ENCODE data around the gene ISCA2.
A peak's percentile ranks its signal among the peaks of the same experiment; 100 is the strongest.

Gene ISCA2

GRCh38 chr14:74495356-74495755 is 1.8 kb downstream of the ISCA2 start:
- H3K9me3 ChIP-seq (ENCODE audit: control insufficient read depth, low read length): no peaks in the 10 kb centered on the region
- H3K4me1 ChIP-seq (ENCODE audit: control insufficient read depth, insufficient read depth, low read depth, low read length): peaks cover 9% of the 10 kb centered on the region
- H3K36me3 ChIP-seq (ENCODE audit: control insufficient read depth in 1 of 2, insufficient read depth in 2 of 2, low read depth in 1 of 2, low read length in 2 of 2): peaks cover 3 to 43% of the 10 kb centered on the region in 2 experiments
- H3K27ac ChIP-seq (ENCODE audit: low read length, poor library complexity, severe bottlenecking): no peak overlapping the region
- H4K8ac ChIP-seq (ENCODE audit: low read length): no peak overlapping the region
- H3K23ac ChIP-seq (ENCODE audit: low read length in 2 of 2): no peak overlapping the region
- no peak overlapping the region for H2BK12ac ChIP-seq (ENCODE audit: low read length in 2 of 2)
- no peak overlapping the region for H4K91ac ChIP-seq (ENCODE audit: low read length)
- no peak overlapping the region for H3K18ac ChIP-seq (ENCODE audit: low read depth in 1 of 2, low read length in 2 of 2)
- H3K14ac ChIP-seq (ENCODE audit: low read length in 2 of 2): no peak overlapping the region
- no peak overlapping the region for H2AFZ ChIP-seq (ENCODE audit: low read depth, low read length)
- no peak overlapping the region for H2BK5ac ChIP-seq (ENCODE audit: low read depth, low read length, poor library complexity, severe bottlenecking)
- H3K4me3 ChIP-seq (ENCODE audit: insufficient read depth in 1 of 2, low read depth in 1 of 2, low read length in 2 of 2): peak overlapping the region in 1 of 2 experiments; percentile 97
- peaks cover 24% of the 10 kb centered on the region for H3K79me1 ChIP-seq (replicated peaks; ENCODE audit: low read length, poor library complexity, severe bottlenecking)
- H3K4me2 ChIP-seq (ENCODE audit: low read length, poor library complexity, severe bottlenecking): no peak overlapping the region
- peak; percentile 42 for DNase-seq
- H2AK5ac ChIP-seq (ENCODE audit: low read length, severe bottlenecking): no peak overlapping the region
- peak overlapping the region; percentile 16 for H3K9ac ChIP-seq (ENCODE audit: low read length)
- no peak overlapping the region for H3K4ac ChIP-seq (ENCODE audit: low read depth in 1 of 2, low read length in 2 of 2)
- no peaks in the 10 kb centered on the region for H3K27me3 ChIP-seq (ENCODE audit: control insufficient read depth in 1 of 2, insufficient read depth in 1 of 2, low read length in 2 of 2)
- H2BK15ac ChIP-seq (ENCODE audit: low read depth, poor library complexity, severe bottlenecking): no peak overlapping the region
- no peak overlapping the region for H2BK120ac ChIP-seq (ENCODE audit: low read depth, low read length)
- 27% methylated on average over 2 of the region's 2 CpGs for WGBS

DNA sequence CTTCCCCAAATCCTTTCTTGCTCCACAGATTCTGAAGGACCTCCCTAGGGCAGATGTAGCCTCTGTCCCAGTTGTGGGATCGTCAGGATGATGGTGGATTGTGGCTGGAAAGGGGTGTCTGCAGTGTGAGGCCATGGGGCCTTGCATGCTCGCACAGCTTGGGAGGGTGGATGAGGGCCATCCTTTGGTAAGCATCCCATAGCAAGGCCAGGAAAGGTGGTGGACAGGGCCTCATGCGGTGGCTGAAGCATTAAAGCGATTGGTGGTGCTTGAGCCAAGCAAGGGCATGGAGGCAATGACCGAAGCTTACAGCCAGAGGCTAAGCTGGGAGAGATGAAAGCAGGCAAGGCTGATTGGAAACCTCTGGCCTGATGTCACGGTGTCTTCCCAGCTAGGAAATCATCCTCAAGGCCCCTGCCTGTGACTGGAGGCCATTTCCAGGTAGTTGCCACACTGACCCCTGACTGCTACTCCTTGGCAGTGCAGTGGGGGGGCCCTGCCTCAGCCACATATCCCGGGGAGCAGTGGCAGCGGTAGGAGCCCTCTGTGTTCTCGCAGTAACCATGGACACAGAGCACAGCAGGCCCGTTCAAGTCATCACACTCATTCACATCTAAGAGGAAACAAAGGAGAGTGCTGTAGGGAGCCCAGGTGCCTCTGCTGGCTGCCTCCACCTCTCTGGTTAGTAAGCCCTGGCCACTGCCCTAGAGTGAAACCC is 7.0 kb downstream of the ISCA2 start:
- Histone ChIP-seq H3K9me3 (ENCODE audit: control insufficient read depth, low read length) (no peaks in the 10 kb centered on the region), H3K9ac (ENCODE audit: low read length) (peak overlapping the region; percentile 20), H3K27me3 (ENCODE audit: control insufficient read depth in 1 of 2, insufficient read depth in 1 of 2, low read length in 2 of 2) (no peaks in the 10 kb centered on the region), H4K8ac (ENCODE audit: low read length) (peak overlapping the region; percentile 53), H2AK5ac (ENCODE audit: low read length, severe bottlenecking) (no peak overlapping the region), H3K79me1 (replicated peaks; ENCODE audit: low read length, poor library complexity, severe bottlenecking) (peaks cover 19% of the 10 kb centered on the region), H3K36me3 (ENCODE audit: control insufficient read depth in 1 of 2, insufficient read depth in 2 of 2, low read depth in 1 of 2, low read length in 2 of 2) (peaks cover 55 to 85% of the 10 kb centered on the region in 2 experiments), H3K27ac (ENCODE audit: low read length, poor library complexity, severe bottlenecking) (peak overlapping the region; percentile 22), H2BK5ac (ENCODE audit: low read depth, low read length, poor library complexity, severe bottlenecking) (no peak overlapping the region), H3K4me1 (ENCODE audit: control insufficient read depth, insufficient read depth, low read depth, low read length) (peaks cover 4% of the 10 kb centered on the region), H3K23ac (ENCODE audit: low read length in 2 of 2) (no peak overlapping the region), H3K4me2 (ENCODE audit: low read length, poor library complexity, severe bottlenecking) (no peak overlapping the region), H3K4me3 (ENCODE audit: insufficient read depth in 1 of 2, low read depth in 1 of 2, low read length in 2 of 2) (no peak overlapping the region), H2BK12ac (ENCODE audit: low read length in 2 of 2) (peak overlapping the region in 1 of 2 experiments; percentile 23), H3K4ac (ENCODE audit: low read depth in 1 of 2, low read length in 2 of 2) (no peak overlapping the region), H3K14ac (ENCODE audit: low read length in 2 of 2) (no peak overlapping the region), H4K91ac (ENCODE audit: low read length) (peak overlapping the region; percentile 14), H2BK15ac (ENCODE audit: low read depth, poor library complexity, severe bottlenecking) (no peak overlapping the region), H2BK120ac (ENCODE audit: low read depth, low read length) (no peak overlapping the region), H2AFZ (ENCODE audit: low read depth, low read length) (no peak overlapping the region), H3K18ac (ENCODE audit: low read depth in 1 of 2, low read length in 2 of 2) (no peak overlapping the region)
- DNase-seq: no peak
- WGBS: 82% methylated on average over 10 of the region's 10 CpGs

DNA sequence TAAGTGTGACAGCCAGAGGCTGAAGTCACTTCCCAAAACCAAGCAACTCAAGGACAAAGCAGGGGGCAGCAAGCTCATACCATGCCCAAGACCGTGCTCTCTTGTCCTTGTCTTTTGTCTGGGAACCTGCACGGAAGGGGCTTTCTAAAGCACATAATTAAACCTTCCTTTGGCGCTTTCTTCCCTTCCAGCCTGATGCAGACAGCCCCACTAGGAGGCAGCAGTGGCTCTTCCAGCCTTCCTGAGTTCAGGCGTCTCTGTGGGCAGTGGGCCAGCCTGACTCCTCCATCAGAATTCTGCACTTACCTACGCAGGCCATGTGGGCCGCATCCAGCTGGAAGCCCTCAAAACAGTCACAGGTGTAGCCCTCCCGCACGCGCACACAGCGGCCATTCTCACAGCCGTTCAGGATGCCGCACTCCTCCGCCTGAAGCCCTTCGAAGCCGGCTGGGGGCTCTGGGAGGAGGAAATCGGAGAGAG is 7.6 kb downstream of the ISCA2 start:
- 49% methylated on average over 16 of the region's 16 CpGs for WGBS
- Histone ChIP-seq H2AFZ (ENCODE audit: low read depth, low read length) (peak overlapping the region; percentile 72), H2BK120ac (ENCODE audit: low read depth, low read length) (no peak overlapping the region), H3K9me3 (ENCODE audit: control insufficient read depth, low read length) (no peaks in the 10 kb centered on the region), H4K8ac (ENCODE audit: low read length) (peak overlapping the region; percentile 22), H2BK5ac (ENCODE audit: low read depth, low read length, poor library complexity, severe bottlenecking) (no peak overlapping the region), H3K4me2 (ENCODE audit: low read length, poor library complexity, severe bottlenecking) (no peak overlapping the region), H3K4ac (ENCODE audit: low read depth in 1 of 2, low read length in 2 of 2) (no peak overlapping the region), H3K18ac (ENCODE audit: low read depth in 1 of 2, low read length in 2 of 2) (no peak overlapping the region), H3K27ac (ENCODE audit: low read length, poor library complexity, severe bottlenecking) (peak overlapping the region; percentile 22), H3K23ac (ENCODE audit: low read length in 2 of 2) (no peak overlapping the region), H3K27me3 (ENCODE audit: control insufficient read depth in 1 of 2, insufficient read depth in 1 of 2, low read length in 2 of 2) (no peaks in the 10 kb centered on the region), H2BK15ac (ENCODE audit: low read depth, poor library complexity, severe bottlenecking) (no peak overlapping the region), H3K79me1 (replicated peaks; ENCODE audit: low read length, poor library complexity, severe bottlenecking) (peaks cover 24% of the 10 kb centered on the region), H3K14ac (ENCODE audit: low read length in 2 of 2) (peak overlapping the region in 1 of 2 experiments; percentile 7), H4K91ac (ENCODE audit: low read length) (peak overlapping the region; percentile 5), H3K4me1 (ENCODE audit: control insufficient read depth, insufficient read depth, low read depth, low read length) (peaks cover 4% of the 10 kb centered on the region), H2AK5ac (ENCODE audit: low read length, severe bottlenecking) (no peak overlapping the region), H3K9ac (ENCODE audit: low read length) (peak overlapping the region; percentile 20), H2BK12ac (ENCODE audit: low read length in 2 of 2) (peak overlapping the region in 1 of 2 experiments; percentile 84), H3K36me3 (ENCODE audit: control insufficient read depth in 1 of 2, insufficient read depth in 2 of 2, low read depth in 1 of 2, low read length in 2 of 2) (peaks cover 61 to 85% of the 10 kb centered on the region in 2 experiments), H3K4me3 (ENCODE audit: insufficient read depth in 1 of 2, low read depth in 1 of 2, low read length in 2 of 2) (no peak overlapping the region)
- peak; percentile 80 for DNase-seq

GRCh38 chr14:74501691-74502090 is 8.1 kb downstream of the ISCA2 start:
- Histone ChIP-seq H3K27ac (ENCODE audit: low read length, poor library complexity, severe bottlenecking) (peak overlapping the region; percentile 27), H3K4ac (ENCODE audit: low read depth in 1 of 2, low read length in 2 of 2) (no peak overlapping the region), H2BK12ac (ENCODE audit: low read length in 2 of 2) (peak overlapping the region; percentile 56 to 73), H3K4me3 (ENCODE audit: insufficient read depth in 1 of 2, low read depth in 1 of 2, low read length in 2 of 2) (no peak overlapping the region), H3K79me1 (replicated peaks; ENCODE audit: low read length, poor library complexity, severe bottlenecking) (peaks cover 25% of the 10 kb centered on the region), H3K18ac (ENCODE audit: low read depth in 1 of 2, low read length in 2 of 2) (no peak overlapping the region), H3K14ac (ENCODE audit: low read length in 2 of 2) (no peak overlapping the region), H3K4me1 (ENCODE audit: control insufficient read depth, insufficient read depth, low read depth, low read length) (peaks cover 4% of the 10 kb centered on the region), H3K27me3 (ENCODE audit: control insufficient read depth in 1 of 2, insufficient read depth in 1 of 2, low read length in 2 of 2) (no peaks in the 10 kb centered on the region), H3K9ac (ENCODE audit: low read length) (peak overlapping the region; percentile 13), H2AK5ac (ENCODE audit: low read length, severe bottlenecking) (peak overlapping the region; percentile 45), H2BK120ac (ENCODE audit: low read depth, low read length) (no peak overlapping the region), H3K9me3 (ENCODE audit: control insufficient read depth, low read length) (no peaks in the 10 kb centered on the region), H2BK5ac (ENCODE audit: low read depth, low read length, poor library complexity, severe bottlenecking) (no peak overlapping the region), H3K4me2 (ENCODE audit: low read length, poor library complexity, severe bottlenecking) (no peak overlapping the region), H4K91ac (ENCODE audit: low read length) (peak overlapping the region; percentile 28), H3K36me3 (ENCODE audit: control insufficient read depth in 1 of 2, insufficient read depth in 2 of 2, low read depth in 1 of 2, low read length in 2 of 2) (peaks cover 66 to 87% of the 10 kb centered on the region in 2 experiments), H3K23ac (ENCODE audit: low read length in 2 of 2) (no peak overlapping the region), H2BK15ac (ENCODE audit: low read depth, poor library complexity, severe bottlenecking) (peak overlapping the region; percentile 44), H2AFZ (ENCODE audit: low read depth, low read length) (peak overlapping the region; percentile 72), H4K8ac (ENCODE audit: low read length) (peak overlapping the region; percentile 56)
- DNase-seq: no peak
- 41% methylated on average over 2 of the region's 5 CpGs for WGBS
